GM23338 (cell line): Measurements from ENCODE around the gene PPP6R2.

Experiments
- CREB1 ChIP-seq: fragments of 250-450 bp; sonication (Bioruptor Pico); IDR thresholded peaks from 2 replicates; pipeline ENCODE4 v1.5.0; 2020; ENCODE audit warnings: low read depth, mild to moderate bottlenecking, moderate library complexity
- CTCF ChIP-seq, 2 experiments: fragments of 200-600 bp in 1 of 2; sonication (generic) in 1 of 2; conservative IDR thresholded peaks; 2 replicates each; pipeline versions ENCODE4 v1.5.1 to v1.6.1; 2016 to 2017; ENCODE audit warnings: antibody characterized with exemption in 2 of 2, low read depth in 2 of 2, mild to moderate bottlenecking in 2 of 2, moderate library complexity in 1 of 2
- EZH2 ChIP-seq: fragments of 200-600 bp; sonication (generic); IDR thresholded peaks from one replicate; pipeline ENCODE4 v1.8.0; 2017; ENCODE audit warnings: antibody characterized with exemption, mild to moderate bottlenecking, low read depth; ENCODE audit not compliant: unreplicated experiment
- EZH2phosphoT487 ChIP-seq: fragments of 200-600 bp; sonication (generic); IDR thresholded peaks from one replicate; pipeline ENCODE4 v1.8.1; 2018; ENCODE audit warnings: antibody characterized with exemption; ENCODE audit not compliant: unreplicated experiment
- JUNB ChIP-seq: IDR thresholded peaks from one replicate; pipeline ENCODE4 v1.6.1; 2016; ENCODE audit warnings: antibody characterized with exemption; ENCODE audit not compliant: unreplicated experiment
- NANOG ChIP-seq: IDR thresholded peaks from 2 replicates; pipeline ENCODE4 v1.6.1; 2016; ENCODE audit warnings: antibody characterized with exemption, borderline replicate concordance
- POLR2AphosphoS5 ChIP-seq: IDR thresholded peaks from 2 replicates; pipeline ENCODE4 v1.6.1; 2016; ENCODE audit warnings: antibody characterized with exemption, low read depth
- REST ChIP-seq: IDR thresholded peaks from one replicate; pipeline ENCODE4 v1.6.1; 2018; ENCODE audit warnings: antibody characterized with exemption; ENCODE audit not compliant: unreplicated experiment
- ZNF114 ChIP-seq: fragments of 250-450 bp; sonication (Bioruptor Pico); IDR thresholded peaks from 2 replicates; pipeline ENCODE4 v1.5.0; 2020; ENCODE audit warnings: mild to moderate bottlenecking, moderate library complexity
- TF ChIP-seq, protein P1 (sequence below): IDR thresholded peaks from 2 replicates; pipeline ENCODE4 v1.6.1; 2016; ENCODE audit warnings: antibody characterized with exemption

DNA sequence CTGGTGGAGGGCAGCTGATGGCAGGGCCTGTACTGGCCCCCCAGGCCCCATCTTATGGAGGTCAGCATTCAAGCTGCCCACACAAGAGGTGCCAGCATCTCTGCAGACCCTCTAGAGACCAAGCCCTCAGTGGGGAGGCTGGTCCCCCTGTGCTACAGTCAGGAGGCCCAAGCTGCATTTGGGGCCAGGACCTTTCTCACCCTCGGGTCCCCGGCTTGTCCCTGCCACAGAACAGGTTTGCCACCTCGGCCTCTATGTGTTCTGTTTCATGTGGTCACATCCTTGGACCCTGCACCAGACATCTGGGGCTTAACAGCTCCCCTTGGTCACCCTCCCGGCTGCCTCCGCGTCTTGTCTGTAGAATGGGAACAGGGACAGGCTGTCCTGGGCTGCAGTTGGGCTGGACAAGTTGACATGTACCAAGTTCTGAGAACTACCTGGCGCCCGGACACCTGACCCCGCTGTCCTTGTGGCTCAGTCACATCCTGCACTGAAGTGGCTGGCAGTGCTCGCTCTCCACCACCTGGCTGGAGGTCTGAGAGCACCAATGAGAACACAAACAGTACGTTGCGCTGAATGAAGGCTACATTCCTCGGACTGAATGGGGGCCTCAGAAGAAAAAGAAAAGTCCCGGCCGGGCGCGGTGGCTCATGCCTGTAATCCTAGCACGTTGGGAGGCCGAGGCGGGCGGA lies 33.0 kb upstream of the PPP6R2 start:
- TF ChIP-seq CTCF (conservative IDR thresholded peaks at IDR 0.05; ENCODE audit: low read depth in 2 of 2) (no peak), REST (no peak), EZH2 (no peak), ZNF114 (no peak), JUNB (no peak), NANOG (no peak), POLR2AphosphoS5 (no peak), EZH2phosphoT487 (no peak), CREB1 (CRISPR knock-in tag) (no peak)
- TF ChIP-seq, protein P1, sequence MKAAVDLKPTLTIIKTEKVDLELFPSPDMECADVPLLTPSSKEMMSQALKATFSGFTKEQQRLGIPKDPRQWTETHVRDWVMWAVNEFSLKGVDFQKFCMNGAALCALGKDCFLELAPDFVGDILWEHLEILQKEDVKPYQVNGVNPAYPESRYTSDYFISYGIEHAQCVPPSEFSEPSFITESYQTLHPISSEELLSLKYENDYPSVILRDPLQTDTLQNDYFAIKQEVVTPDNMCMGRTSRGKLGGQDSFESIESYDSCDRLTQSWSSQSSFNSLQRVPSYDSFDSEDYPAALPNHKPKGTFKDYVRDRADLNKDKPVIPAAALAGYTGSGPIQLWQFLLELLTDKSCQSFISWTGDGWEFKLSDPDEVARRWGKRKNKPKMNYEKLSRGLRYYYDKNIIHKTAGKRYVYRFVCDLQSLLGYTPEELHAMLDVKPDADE, result no peak
